Measurements from ENCODE around the gene OR9A2. TPM values are rescaled to one million over a fixed set of nuclear protein-coding genes. Genes with fewer than 3 reads are reported as not detected.

OR9A2 gene
- total RNA-seq, 2 donors from 2014 or later: 0.66 TPM; not detected in 1

- H3K36me3 Mint-ChIP-seq: no peaks in the 10 kb centered on the region
- H3K9me3 Mint-ChIP-seq: no peaks in the 10 kb centered on the region
- DNase-seq (ENCODE audit: low spot score in 2 of 2) (no peak), ATAC-seq (no peak)
- H3K27ac Mint-ChIP-seq: no peak overlapping the region
Observed at GRCh38 chr7:143040209-143040715, 13.3 kb upstream of the OR9A2 start.

- H3K36me3 Mint-ChIP-seq: peaks cover 0 to 7% of the 10 kb centered on the region in 2 donors
- ATAC-seq (no peak), DNase-seq (ENCODE audit: low spot score in 2 of 2) (no peak)
- H3K27ac Mint-ChIP-seq: peak overlapping the region in 1 of 2 donors; percentile 3
- H3K9me3 Mint-ChIP-seq: peaks cover 5 to 9% of the 10 kb centered on the region in 2 donors
Observed at GRCh38 chr7:143038635-143039034, 11.7 kb upstream of the OR9A2 start.

GRCh38 chr7:143027683-143028082 is 751 bp upstream of the OR9A2 start:
- ATAC-seq: no peak
- H3K9me3 Mint-ChIP-seq: no peaks in the 10 kb centered on the region
- DNase-seq (ENCODE audit: low spot score in 2 of 2): no peak
- H3K36me3 Mint-ChIP-seq: no peaks in the 10 kb centered on the region
- H3K27ac Mint-ChIP-seq: no peak overlapping the region

- Mint-ChIP-seq H3K9me3 (no peaks in the 10 kb centered on the region), H3K36me3 (no peaks in the 10 kb centered on the region), H3K27ac (no peak overlapping the region)
- ATAC-seq (no peak), DNase-seq (ENCODE audit: low spot score in 2 of 2) (no peak)
Observed at GRCh38 chr7:143025371-143025770, 1.6 kb downstream of the OR9A2 start.

GRCh38 chr7:143023047-143023446 is 3.9 kb downstream of the OR9A2 start:
- no peaks in the 10 kb centered on the region for H3K9me3 Mint-ChIP-seq
- DNase-seq (ENCODE audit: low spot score in 2 of 2) (no peak), ATAC-seq (no peak)

GRCh38 chr7:143018931-143019330 is 8.0 kb downstream of the OR9A2 start:
- Mint-ChIP-seq H3K27ac (no peak overlapping the region), H3K36me3 (no peaks in the 10 kb centered on the region), H3K9me3 (no peaks in the 10 kb centered on the region)
- ATAC-seq (no peak), DNase-seq (ENCODE audit: low spot score in 2 of 2) (no peak)

More at GRCh38 chr7:143023047-143023446, 3.9 kb downstream of the OR9A2 start:
- Mint-ChIP-seq H3K27ac (no peak overlapping the region), H3K36me3 (no peaks in the 10 kb centered on the region)

- no peak for ATAC-seq
- no peak overlapping the region for H3K27ac Mint-ChIP-seq
- H3K36me3 Mint-ChIP-seq: no peaks in the 10 kb centered on the region
Observed at GRCh38 chr7:143016996-143017395, 9.9 kb downstream of the OR9A2 start.

GRCh38 chr7:143015926-143016490 is 10.9 kb downstream of the OR9A2 start:
- no peak for DNase-seq (ENCODE audit: low spot score in 2 of 2)
- ATAC-seq: no peak
- no peaks in the 10 kb centered on the region for H3K36me3 Mint-ChIP-seq
- no peak overlapping the region for H3K27ac Mint-ChIP-seq
- no peaks in the 10 kb centered on the region for H3K9me3 Mint-ChIP-seq

More at GRCh38 chr7:143016996-143017395, 9.9 kb downstream of the OR9A2 start:
- no peaks in the 10 kb centered on the region for H3K9me3 Mint-ChIP-seq
- DNase-seq (ENCODE audit: low spot score in 2 of 2): no peak

GRCh38 chr7:143015084-143015483 is 11.8 kb downstream of the OR9A2 start:
- no peak for DNase-seq (ENCODE audit: low spot score in 2 of 2)
- Mint-ChIP-seq H3K9me3 (no peaks in the 10 kb centered on the region), H3K27ac (no peak overlapping the region), H3K36me3 (no peaks in the 10 kb centered on the region)
- ATAC-seq: no peak

- Mint-ChIP-seq H3K27ac (no peak overlapping the region), H3K9me3 (no peaks in the 10 kb centered on the region), H3K36me3 (no peaks in the 10 kb centered on the region)
- DNase-seq (ENCODE audit: low spot score in 2 of 2): no peak
- ATAC-seq: no peak
Observed at GRCh38 chr7:143013893-143014292, 13.0 kb downstream of the OR9A2 start.

GRCh38 chr7:143013473-143013872 is 13.5 kb downstream of the OR9A2 start:
- Mint-ChIP-seq H3K36me3 (no peaks in the 10 kb centered on the region), H3K9me3 (no peaks in the 10 kb centered on the region), H3K27ac (no peak overlapping the region)
- no peak for DNase-seq (ENCODE audit: low spot score in 2 of 2)
- ATAC-seq: no peak

GRCh38 chr7:143012409-143012808 is 14.5 kb downstream of the OR9A2 start:
- Mint-ChIP-seq H3K36me3 (no peaks in the 10 kb centered on the region), H3K27ac (no peak overlapping the region), H3K9me3 (no peaks in the 10 kb centered on the region)
- ATAC-seq (no peak), DNase-seq (ENCODE audit: low spot score in 2 of 2) (no peak)

- no peak for DNase-seq (ENCODE audit: low spot score in 2 of 2)
- no peak for ATAC-seq
Observed at GRCh38 chr7:143012001-143012400, 14.9 kb downstream of the OR9A2 start.

GRCh38 chr7:143008007-143008901 is 18.7 kb downstream of the OR9A2 start:
- no peaks in the 10 kb centered on the region for H3K36me3 Mint-ChIP-seq
- ATAC-seq: peak; percentile 90
- H3K27ac Mint-ChIP-seq: no peak overlapping the region
- H3K9me3 Mint-ChIP-seq: no peaks in the 10 kb centered on the region
- DNase-seq (ENCODE audit: low spot score in 2 of 2): peak; percentile 67 to 87

More at GRCh38 chr7:143012001-143012400, 14.9 kb downstream of the OR9A2 start:
- Mint-ChIP-seq H3K9me3 (no peaks in the 10 kb centered on the region), H3K36me3 (no peaks in the 10 kb centered on the region), H3K27ac (no peak overlapping the region)

- ATAC-seq (no peak), DNase-seq (ENCODE audit: low spot score in 2 of 2) (no peak)
- H3K27ac Mint-ChIP-seq: no peak overlapping the region
- H3K36me3 Mint-ChIP-seq: no peaks in the 10 kb centered on the region
- no peaks in the 10 kb centered on the region for H3K9me3 Mint-ChIP-seq
Observed at GRCh38 chr7:143005632-143006260, 21.2 kb downstream of the OR9A2 start.

GRCh38 chr7:143003393-143004051 is 23.4 kb downstream of the OR9A2 start:
- H3K9me3 Mint-ChIP-seq: no peaks in the 10 kb centered on the region
- DNase-seq (ENCODE audit: low spot score in 2 of 2) (peak in 1 of 2 donors; percentile 27), ATAC-seq (peak; percentile 76 to 82)
- H3K27ac Mint-ChIP-seq: peak overlapping the region in 1 of 2 donors; percentile 50
- no peaks in the 10 kb centered on the region for H3K36me3 Mint-ChIP-seq

- ATAC-seq (peak in 1 of 2 donors; percentile 22), DNase-seq (ENCODE audit: low spot score in 2 of 2) (no peak)
- H3K36me3 Mint-ChIP-seq: no peaks in the 10 kb centered on the region
- H3K27ac Mint-ChIP-seq: peak overlapping the region in 1 of 2 donors; percentile 50
- H3K9me3 Mint-ChIP-seq: no peaks in the 10 kb centered on the region
Observed at GRCh38 chr7:143002898-143003297, 24.0 kb downstream of the OR9A2 start.

Data from activated naive CD4-positive, alpha-beta T cell treated with anti-CD3 and anti-CD28 coated beads, Interleukin-2, amount 50 U/mL, for 72 hours (primary cell).